ENCODE data around the gene MYT1.
"Not testable (repeated sequence)": the region's sequence is repeated elsewhere in the genome, so short reads cannot be mapped to it uniquely, and the experiment has no call there.

MYT1 gene

DNA sequence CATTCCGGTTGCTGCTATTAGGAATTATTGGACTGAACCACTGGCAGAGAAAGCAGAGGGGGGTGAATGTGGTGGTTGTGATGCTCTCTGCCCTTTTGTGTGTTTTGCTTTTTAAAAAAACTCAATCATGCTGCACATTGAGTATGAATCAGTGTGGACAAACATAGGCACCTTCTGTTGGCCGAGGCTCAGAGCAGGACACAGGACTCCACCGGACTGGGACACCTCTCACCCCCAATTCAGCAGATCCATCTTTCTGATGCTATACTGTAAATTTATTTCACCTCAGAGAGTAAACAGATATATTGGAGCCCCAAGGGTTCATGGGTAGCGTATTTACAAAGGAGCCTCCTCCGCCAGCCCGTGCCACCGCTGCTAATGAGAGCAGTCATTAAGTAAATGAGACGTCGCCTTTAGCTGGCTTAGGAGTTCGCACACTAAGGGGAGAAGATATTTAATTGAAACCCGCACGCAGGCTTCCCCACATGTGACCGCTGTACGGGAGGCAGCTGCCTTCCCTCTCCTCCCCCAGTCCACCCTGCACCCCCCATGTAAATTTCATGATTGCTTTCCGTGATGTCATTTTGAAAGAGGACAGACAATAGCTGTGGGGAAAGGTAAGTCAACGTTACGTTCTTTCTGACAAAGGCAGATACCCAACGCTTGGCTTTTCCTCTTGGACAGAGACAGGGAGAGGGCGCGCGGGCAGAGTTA, at the start of gene MYT1:
Gene MYT1, plus strand, starts transcription at position 330 of the 714 bp plus-strand sequence. CDS start 34,410 bp downstream, outside the sequence.
- DNase-seq (ENCODE audit: low spot score) (no peak), FAIRE-seq (no peak)

GRCh38 chr20:64115171-64115911, 48.9 kb upstream of the MYT1 start:
- no peak for DNase-seq (ENCODE audit: low spot score)
- FAIRE-seq: no peak

- DNase-seq (ENCODE audit: low spot score) (no peak), FAIRE-seq (no peak)
These were observed 48.2 kb upstream of the MYT1 start for GRCh38 chr20:64116016-64116415.

GRCh38 chr20:64116541-64117431, 47.5 kb upstream of the MYT1 start:
- no peak for DNase-seq (ENCODE audit: low spot score)
- no peak for FAIRE-seq

GRCh38 chr20:64117432-64117777, 46.8 kb upstream of the MYT1 start:
- not testable (repeated sequence) for FAIRE-seq; DNase-seq (ENCODE audit: low spot score)

DNA sequence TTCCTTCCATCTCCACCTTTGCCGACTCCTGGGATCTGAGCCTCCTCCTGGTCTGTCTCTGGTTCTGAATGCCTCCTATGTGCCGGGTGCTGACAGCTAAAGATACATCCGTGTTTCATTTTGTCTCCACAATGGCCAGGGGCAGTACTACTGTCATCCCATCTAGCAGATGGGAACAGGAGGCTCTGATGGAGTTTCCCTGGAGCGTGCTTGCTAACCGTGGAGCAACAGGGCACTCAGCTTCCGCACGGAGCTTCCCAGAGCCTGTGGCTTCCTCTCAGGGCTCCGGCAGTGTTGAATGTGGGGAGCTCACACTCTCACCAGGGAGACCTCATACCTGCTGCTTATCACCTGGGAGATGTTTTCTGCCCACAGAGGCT, 45.0 kb upstream of the MYT1 start:
- FAIRE-seq (no peak), DNase-seq (ENCODE audit: low spot score) (no peak)

DNA sequence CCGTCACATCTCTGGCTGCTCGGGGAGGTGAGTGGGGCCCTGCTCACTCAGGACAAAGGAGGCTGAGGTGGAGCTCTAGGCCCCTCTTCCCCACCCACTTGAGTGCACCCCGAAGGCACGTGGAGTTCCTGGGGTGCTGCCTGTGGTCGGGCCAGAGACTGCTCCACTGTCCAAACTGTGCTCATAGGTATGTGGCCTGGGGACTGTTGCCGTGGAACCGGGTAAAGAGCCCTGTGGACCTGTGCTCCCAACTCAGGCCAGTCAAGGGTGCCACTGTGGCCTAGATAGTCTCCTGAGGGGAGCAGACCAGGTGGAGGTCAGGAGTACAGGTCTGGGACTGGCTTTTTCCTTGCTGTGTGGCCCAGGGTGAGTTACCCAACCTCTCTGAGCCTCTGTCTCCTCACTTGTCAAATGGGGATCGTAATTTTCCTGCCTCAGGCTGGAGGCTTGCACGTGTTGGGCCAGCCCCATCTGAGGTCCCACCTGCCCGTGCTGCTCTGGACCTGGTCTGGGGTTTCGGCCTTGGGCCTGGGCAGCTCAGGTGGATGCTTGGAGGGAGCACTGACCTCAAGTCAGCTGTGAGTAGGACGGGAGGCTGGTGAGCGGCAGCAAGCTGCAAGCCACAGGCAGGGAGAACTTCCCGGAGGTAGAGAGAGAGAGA, 44.4 kb upstream of the MYT1 start:
- FAIRE-seq: no peak
- DNase-seq (ENCODE audit: low spot score): no peak

DNA sequence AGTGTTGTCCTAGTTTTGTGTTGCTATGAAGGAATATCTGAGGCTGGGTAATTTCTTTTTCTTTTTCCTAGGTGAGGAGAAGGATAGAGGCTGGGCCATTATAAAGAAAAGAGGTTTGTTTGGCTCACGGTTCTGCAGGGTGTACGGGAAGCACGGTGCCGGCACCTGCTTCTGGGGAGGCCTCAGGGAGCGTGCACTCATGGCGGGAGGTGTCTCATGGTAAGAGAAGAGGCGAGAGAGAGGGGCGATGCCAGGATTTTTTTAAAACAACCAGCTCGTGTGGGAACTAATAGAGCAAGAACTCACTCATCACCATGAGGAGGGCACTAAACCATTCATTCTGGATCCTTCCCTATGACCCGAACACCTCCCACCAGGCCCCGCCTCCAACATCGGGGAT, 42.7 kb upstream of the MYT1 start:
- DNase-seq (ENCODE audit: low spot score): no peak
- FAIRE-seq: no peak

GRCh38 chr20:64122927-64123326, 41.3 kb upstream of the MYT1 start:
- not testable (repeated sequence) for FAIRE-seq

GRCh38 chr20:64123517-64123916, 40.7 kb upstream of the MYT1 start:
- not testable (repeated sequence) for DNase-seq (ENCODE audit: low spot score); FAIRE-seq

More at GRCh38 chr20:64122927-64123326, 41.3 kb upstream of the MYT1 start:
- not testable (repeated sequence) for DNase-seq (ENCODE audit: low spot score)

- DNase-seq (ENCODE audit: low spot score): no peak
- FAIRE-seq: no peak
These were observed 35.0 kb upstream of the MYT1 start for GRCh38 chr20:64129146-64129782.

GRCh38 chr20:64130271-64130670, 34.0 kb upstream of the MYT1 start:
- FAIRE-seq (no peak), DNase-seq (ENCODE audit: low spot score) (no peak)

DNA sequence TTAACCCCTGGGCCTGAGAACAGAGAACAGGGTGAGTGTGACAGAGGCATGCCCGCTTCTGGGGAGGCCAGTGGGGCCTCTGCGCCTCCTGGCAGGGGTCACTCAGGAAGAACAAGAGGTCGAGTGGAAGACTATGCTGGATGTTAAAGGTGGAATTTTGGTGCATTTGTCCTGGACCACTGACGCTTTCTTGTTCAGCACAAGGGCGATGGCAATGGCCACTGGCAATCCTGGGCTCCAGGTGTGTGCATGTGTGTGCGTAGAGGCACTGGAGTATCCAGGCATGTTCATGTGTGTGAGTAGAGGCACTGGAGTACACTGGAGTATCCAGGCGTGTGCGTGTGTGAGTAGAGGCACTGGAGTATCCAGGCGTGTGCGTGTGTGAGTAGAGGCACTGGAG, 33.4 kb upstream of the MYT1 start:
- DNase-seq (ENCODE audit: low spot score) (no peak), FAIRE-seq (no peak)

GRCh38 chr20:64131406-64131805, 32.8 kb upstream of the MYT1 start:
- FAIRE-seq: no peak
- peak; percentile 27 for DNase-seq (ENCODE audit: low spot score)

DNA sequence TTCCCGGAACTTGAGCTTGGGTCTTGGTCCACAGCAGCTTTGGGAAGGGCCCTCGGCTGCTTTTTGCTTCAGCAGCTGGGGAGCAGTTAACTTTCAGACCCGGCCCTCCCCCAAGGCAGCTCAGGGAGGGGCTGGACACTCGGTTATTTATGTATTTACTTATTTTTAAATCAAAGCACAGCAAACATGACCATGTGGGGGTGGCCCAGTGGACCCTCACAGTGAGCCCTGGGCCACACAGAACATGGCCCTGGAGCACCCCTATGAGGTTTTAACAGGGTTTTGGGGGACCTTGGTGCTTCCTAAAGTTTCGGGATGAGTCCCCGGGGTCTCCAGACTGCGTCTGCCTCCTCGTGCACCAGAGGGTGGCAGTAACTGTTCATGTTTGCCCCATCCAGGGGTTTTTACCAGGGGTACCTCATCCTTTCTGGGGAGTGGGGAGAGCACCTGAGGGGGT, 30.3 kb upstream of the MYT1 start:
- FAIRE-seq: no peak
- DNase-seq (ENCODE audit: low spot score): no peak

- DNase-seq (ENCODE audit: low spot score); FAIRE-seq: not testable (repeated sequence)
These were observed 29.5 kb upstream of the MYT1 start for GRCh38 chr20:64134744-64135143.

GRCh38 chr20:64136004-64136710, 28.1 kb upstream of the MYT1 start:
- no peak for DNase-seq (ENCODE audit: low spot score)
- no peak for FAIRE-seq

- DNase-seq (ENCODE audit: low spot score): no peak
- FAIRE-seq: no peak
These were observed 26.6 kb upstream of the MYT1 start for GRCh38 chr20:64137598-64138031.

- no peak for DNase-seq (ENCODE audit: low spot score)
- FAIRE-seq: no peak
These were observed 25.9 kb upstream of the MYT1 start for GRCh38 chr20:64138276-64138815.
